ENCODE data around the gene DTD2.

- TF ChIP-seq POLR2A (IDR thresholded peaks at IDR 0.05) (no peak), CTCF (IDR thresholded peaks at IDR 0.05) (no peak)
Observed at GRCh38 chr14:31411218-31411727, 46.0 kb downstream of the DTD2 start.

All from ovary (tissue), 3 donors.